ENCODE data around the gene SNTG2. TPM values are rescaled to one million over a fixed set of nuclear protein-coding genes. Genes with fewer than 3 reads are reported as not detected.
A peak's percentile ranks its signal among the peaks of the same experiment; 100 is the strongest.

The SNTG2 gene
- total RNA-seq, 4 donors from 2014 or later, result 0.99 to 3.9 (median 2.3) TPM

GRCh38 chr2:1137264-1137663, 186.6 kb downstream of the SNTG2 start:
- TF ChIP-seq CTCF (IDR thresholded peaks at IDR 0.05) (no peak), POLR2A (IDR thresholded peaks at IDR 0.05) (no peak), EP300 (IDR thresholded peaks at IDR 0.05) (no peak), POLR2AphosphoS5 (IDR thresholded peaks at IDR 0.05) (no peak)
- H3K9me3 ChIP-seq, result no peaks in the 10 kb centered on the region
- no peaks in the 10 kb centered on the region for H3K27me3 ChIP-seq
- H3K36me3 ChIP-seq, result no peaks in the 10 kb centered on the region
- H3K4me3 ChIP-seq, result no peak overlapping the region
- no peak overlapping the region for H3K27ac ChIP-seq
- DNase-seq (ENCODE audit: low spot score in 2 of 2), result no peak
- H3K4me1 ChIP-seq, result no peaks in the 10 kb centered on the region
- WGBS, result 80% methylated on average over 7 of the region's 7 CpGs

GRCh38 chr2:1137913-1138391, 187.3 kb downstream of the SNTG2 start:
- Histone ChIP-seq H3K9me3 (no peaks in the 10 kb centered on the region), H3K36me3 (no peaks in the 10 kb centered on the region), H3K27ac (no peak overlapping the region), H3K4me3 (no peak overlapping the region), H3K27me3 (no peaks in the 10 kb centered on the region), H3K4me1 (no peaks in the 10 kb centered on the region)
- no peak for DNase-seq (ENCODE audit: low spot score in 2 of 2)
- no peak for TF ChIP-seq POLR2AphosphoS5 (IDR thresholded peaks at IDR 0.05)
- TF ChIP-seq POLR2A (IDR thresholded peaks at IDR 0.05), result no peak
- no peak for TF ChIP-seq CTCF (IDR thresholded peaks at IDR 0.05)
- TF ChIP-seq EP300 (IDR thresholded peaks at IDR 0.05), result no peak
- WGBS, result 81% methylated on average over 6 of the region's 15 CpGs

- Histone ChIP-seq H3K4me1 (no peaks in the 10 kb centered on the region), H3K4me3 (no peak overlapping the region), H3K36me3 (no peaks in the 10 kb centered on the region), H3K9me3 (no peaks in the 10 kb centered on the region), H3K27ac (peak overlapping the region; percentile 8), H3K27me3 (no peaks in the 10 kb centered on the region)
- WGBS, result 39% methylated on average over 17 of the region's 17 CpGs
- TF ChIP-seq EP300 (IDR thresholded peaks at IDR 0.05) (no peak), POLR2AphosphoS5 (IDR thresholded peaks at IDR 0.05) (no peak), CTCF (IDR thresholded peaks at IDR 0.05) (peak; percentile 15 to 81)
- DNase-seq (ENCODE audit: low spot score in 2 of 2), result no peak
Measured at GRCh38 chr2:1140389-1141003, 189.8 kb downstream of the SNTG2 start.

- no peak for TF ChIP-seq CTCF (IDR thresholded peaks at IDR 0.05)
- TF ChIP-seq POLR2A (IDR thresholded peaks at IDR 0.05), result no peak
- no peak for TF ChIP-seq POLR2AphosphoS5 (IDR thresholded peaks at IDR 0.05)
- TF ChIP-seq EP300 (IDR thresholded peaks at IDR 0.05), result no peak
- DNase-seq (ENCODE audit: low spot score in 2 of 2), result no peak
- Histone ChIP-seq H3K27ac (no peak overlapping the region), H3K9me3 (no peaks in the 10 kb centered on the region), H3K4me3 (no peak overlapping the region), H3K36me3 (no peaks in the 10 kb centered on the region), H3K27me3 (no peaks in the 10 kb centered on the region), H3K4me1 (no peaks in the 10 kb centered on the region)
- 85% methylated on average over 7 of the region's 7 CpGs for WGBS
Measured at GRCh38 chr2:1141079-1141478, 190.4 kb downstream of the SNTG2 start.

GRCh38 chr2:1143129-1143528, 192.5 kb downstream of the SNTG2 start:
- H3K9me3 ChIP-seq, result no peaks in the 10 kb centered on the region
- H3K4me3 ChIP-seq, result no peak overlapping the region
- no peaks in the 10 kb centered on the region for H3K27me3 ChIP-seq
- DNase-seq (ENCODE audit: low spot score in 2 of 2), result no peak
- no peaks in the 10 kb centered on the region for H3K36me3 ChIP-seq
- TF ChIP-seq POLR2A (IDR thresholded peaks at IDR 0.05) (no peak), POLR2AphosphoS5 (IDR thresholded peaks at IDR 0.05) (no peak), EP300 (IDR thresholded peaks at IDR 0.05) (no peak), CTCF (IDR thresholded peaks at IDR 0.05) (no peak)
- H3K27ac ChIP-seq, result no peak overlapping the region
- 81% methylated on average over 1 of the region's 1 CpG for WGBS
- no peaks in the 10 kb centered on the region for H3K4me1 ChIP-seq
